Activated gamma-delta T cell treated with anti-CD3 and anti-CD28 coated beads, Interleukin-2, amount 50 U/mL, for 16 hours (primary cell): Measurements from ENCODE around the gene TBC1D9B.

Experiments used
- DNase-seq: peaks from one replicate; pipeline ENCODE4 v3.0.0-alpha.2; 2020; ENCODE audit warnings: low read depth

The TBC1D9B gene

GRCh38 chr5:179906795-179907555 is 722 bp downstream of the TBC1D9B start:
- DNase-seq: no peak

GRCh38 chr5:179906294-179906794 is 1.4 kb downstream of the TBC1D9B start:
- DNase-seq: no peak

- DNase-seq: no peak
These were observed 2.5 kb downstream of the TBC1D9B start for GRCh38 chr5:179905161-179905560.

GRCh38 chr5:179904463-179905160 is 3.1 kb downstream of the TBC1D9B start:
- no peak for DNase-seq

GRCh38 chr5:179902763-179903158 is 4.9 kb downstream of the TBC1D9B start:
- DNase-seq: no peak

- DNase-seq: no peak
These were observed 5.6 kb downstream of the TBC1D9B start for GRCh38 chr5:179901915-179902762.

- DNase-seq: no peak
These were observed 6.2 kb downstream of the TBC1D9B start for GRCh38 chr5:179901462-179901861.

GRCh38 chr5:179900711-179901110 is 7.0 kb downstream of the TBC1D9B start:
- no peak for DNase-seq

GRCh38 chr5:179900206-179900605 is 7.5 kb downstream of the TBC1D9B start:
- DNase-seq: no peak

- no peak for DNase-seq
These were observed 11.8 kb downstream of the TBC1D9B start for GRCh38 chr5:179895861-179896260.

- no peak for DNase-seq
These were observed 13.5 kb downstream of the TBC1D9B start for GRCh38 chr5:179893958-179894895.

- DNase-seq: no peak
These were observed 14.4 kb downstream of the TBC1D9B start for GRCh38 chr5:179893076-179893957.

GRCh38 chr5:179892255-179892654 is 15.4 kb downstream of the TBC1D9B start:
- DNase-seq: no peak

GRCh38 chr5:179890751-179891682 is 16.7 kb downstream of the TBC1D9B start:
- no peak for DNase-seq

GRCh38 chr5:179889885-179890284 is 17.8 kb downstream of the TBC1D9B start:
- DNase-seq: no peak

GRCh38 chr5:179887802-179888201 is 19.9 kb downstream of the TBC1D9B start:
- DNase-seq: no peak

- no peak for DNase-seq
These were observed 20.6 kb downstream of the TBC1D9B start for GRCh38 chr5:179887095-179887494.

GRCh38 chr5:179886190-179886911 is 21.3 kb downstream of the TBC1D9B start:
- DNase-seq: no peak
